Measurements from ENCODE around the gene DZANK1. TPM values are rescaled to one million over a fixed set of nuclear protein-coding genes. Genes with fewer than 3 reads are reported as not detected.
"Not testable (repeated sequence)": the region's sequence is repeated elsewhere in the genome, so short reads cannot be mapped to it uniquely, and the experiment has no call there.

DZANK1 gene
- total RNA-seq, 1 experiment from 2014 or later: 1.7 TPM

GRCh38 chr20:18400460-18400859 is 66.4 kb downstream of the DZANK1 start:
- Histone ChIP-seq H3K36me3 (ENCODE audit: control insufficient read depth in 1 of 2, insufficient read depth in 2 of 2, low read length in 2 of 2) (no peaks in the 10 kb centered on the region), H3K4me3 (replicated peaks in 1 of 2; ENCODE audit: low read depth in 1 of 2, low read length in 2 of 2) (no peak overlapping the region), H3K27ac (ENCODE audit: low read depth, low read length) (no peak overlapping the region), H3K9me2 (ENCODE audit: insufficient read depth) (no peaks in the 10 kb centered on the region), H4K20me1 (ENCODE audit: insufficient read depth) (no peaks in the 10 kb centered on the region), H3K9ac (ENCODE audit: low read length) (no peak overlapping the region), H3K4me1 (ENCODE audit: control insufficient read depth in 1 of 2, insufficient read depth in 2 of 2, low read length in 2 of 2) (no peaks in the 10 kb centered on the region), H2AFZ (ENCODE audit: low read depth, low read length, poor library complexity, severe bottlenecking) (no peak overlapping the region), H3K4me2 (ENCODE audit: low read length) (no peak overlapping the region), H3K9me3 (ENCODE audit: control insufficient read depth in 1 of 2, insufficient read depth in 1 of 2, low read depth in 1 of 2, low read length in 2 of 2) (no peaks in the 10 kb centered on the region), H3K27me3 (ENCODE audit: insufficient read depth, low read length) (no peaks in the 10 kb centered on the region), H3K79me2 (ENCODE audit: insufficient read depth, low read length) (no peaks in the 10 kb centered on the region)
- no peak for ATAC-seq
- intact Hi-C loops (cut with micrococcal nuclease): no loop called here
- no TSS peak for BruUV-seq (replicated peaks)
- no peak for TF ChIP-seq POLR2AphosphoS5 (IDR thresholded peaks at IDR 0.05; ENCODE audit: low read depth, low read length)
- TF ChIP-seq SRF (IDR thresholded peaks at IDR 0.05; ENCODE audit: low read depth): no peak
- no peak for TF ChIP-seq MAX (IDR thresholded peaks at IDR 0.05)
- TF ChIP-seq CBX3 (IDR thresholded peaks at IDR 0.05; ENCODE audit: low read depth): no peak
- TF ChIP-seq JUND (IDR thresholded peaks at IDR 0.05): no peak
- TF ChIP-seq, protein P1, sequence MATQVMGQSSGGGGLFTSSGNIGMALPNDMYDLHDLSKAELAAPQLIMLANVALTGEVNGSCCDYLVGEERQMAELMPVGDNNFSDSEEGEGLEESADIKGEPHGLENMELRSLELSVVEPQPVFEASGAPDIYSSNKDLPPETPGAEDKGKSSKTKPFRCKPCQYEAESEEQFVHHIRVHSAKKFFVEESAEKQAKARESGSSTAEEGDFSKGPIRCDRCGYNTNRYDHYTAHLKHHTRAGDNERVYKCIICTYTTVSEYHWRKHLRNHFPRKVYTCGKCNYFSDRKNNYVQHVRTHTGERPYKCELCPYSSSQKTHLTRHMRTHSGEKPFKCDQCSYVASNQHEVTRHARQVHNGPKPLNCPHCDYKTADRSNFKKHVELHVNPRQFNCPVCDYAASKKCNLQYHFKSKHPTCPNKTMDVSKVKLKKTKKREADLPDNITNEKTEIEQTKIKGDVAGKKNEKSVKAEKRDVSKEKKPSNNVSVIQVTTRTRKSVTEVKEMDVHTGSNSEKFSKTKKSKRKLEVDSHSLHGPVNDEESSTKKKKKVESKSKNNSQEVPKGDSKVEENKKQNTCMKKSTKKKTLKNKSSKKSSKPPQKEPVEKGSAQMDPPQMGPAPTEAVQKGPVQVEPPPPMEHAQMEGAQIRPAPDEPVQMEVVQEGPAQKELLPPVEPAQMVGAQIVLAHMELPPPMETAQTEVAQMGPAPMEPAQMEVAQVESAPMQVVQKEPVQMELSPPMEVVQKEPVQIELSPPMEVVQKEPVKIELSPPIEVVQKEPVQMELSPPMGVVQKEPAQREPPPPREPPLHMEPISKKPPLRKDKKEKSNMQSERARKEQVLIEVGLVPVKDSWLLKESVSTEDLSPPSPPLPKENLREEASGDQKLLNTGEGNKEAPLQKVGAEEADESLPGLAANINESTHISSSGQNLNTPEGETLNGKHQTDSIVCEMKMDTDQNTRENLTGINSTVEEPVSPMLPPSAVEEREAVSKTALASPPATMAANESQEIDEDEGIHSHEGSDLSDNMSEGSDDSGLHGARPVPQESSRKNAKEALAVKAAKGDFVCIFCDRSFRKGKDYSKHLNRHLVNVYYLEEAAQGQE (IDR thresholded peaks at IDR 0.05; ENCODE audit: low read depth): no peak
- TF ChIP-seq CEBPB (IDR thresholded peaks at IDR 0.05; ENCODE audit: low read depth): no peak
- TF ChIP-seq, protein P2, sequence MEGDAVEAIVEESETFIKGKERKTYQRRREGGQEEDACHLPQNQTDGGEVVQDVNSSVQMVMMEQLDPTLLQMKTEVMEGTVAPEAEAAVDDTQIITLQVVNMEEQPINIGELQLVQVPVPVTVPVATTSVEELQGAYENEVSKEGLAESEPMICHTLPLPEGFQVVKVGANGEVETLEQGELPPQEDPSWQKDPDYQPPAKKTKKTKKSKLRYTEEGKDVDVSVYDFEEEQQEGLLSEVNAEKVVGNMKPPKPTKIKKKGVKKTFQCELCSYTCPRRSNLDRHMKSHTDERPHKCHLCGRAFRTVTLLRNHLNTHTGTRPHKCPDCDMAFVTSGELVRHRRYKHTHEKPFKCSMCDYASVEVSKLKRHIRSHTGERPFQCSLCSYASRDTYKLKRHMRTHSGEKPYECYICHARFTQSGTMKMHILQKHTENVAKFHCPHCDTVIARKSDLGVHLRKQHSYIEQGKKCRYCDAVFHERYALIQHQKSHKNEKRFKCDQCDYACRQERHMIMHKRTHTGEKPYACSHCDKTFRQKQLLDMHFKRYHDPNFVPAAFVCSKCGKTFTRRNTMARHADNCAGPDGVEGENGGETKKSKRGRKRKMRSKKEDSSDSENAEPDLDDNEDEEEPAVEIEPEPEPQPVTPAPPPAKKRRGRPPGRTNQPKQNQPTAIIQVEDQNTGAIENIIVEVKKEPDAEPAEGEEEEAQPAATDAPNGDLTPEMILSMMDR (IDR thresholded peaks at IDR 0.05 in 2 of 3, conservative IDR thresholded peaks at IDR 0.05 in 1 of 3; ENCODE audit: borderline replicate concordance in 1 of 3, insufficient read depth in 1 of 3, low read depth in 2 of 3, low read length in 2 of 3): no peak
- TF ChIP-seq ELF1 (IDR thresholded peaks at IDR 0.05; ENCODE audit: borderline replicate concordance, low read depth): no peak
- no peak for DNase-seq (ENCODE audit: low read depth, low spot score)
- POLR2A ChIA-PET: no interaction called here
- RAD21 ChIA-PET (ENCODE audit: low non-redundant PET in 1 of 2, low total read pairs in 2 of 2, uncharacterized antibody in 2 of 2, unreplicated experiment in 2 of 2): no interaction called here
- CTCF ChIA-PET: no interaction called here

GRCh38 chr20:18398713-18399112 is 68.1 kb downstream of the DZANK1 start:
- CTCF ChIA-PET; H3K9ac ChIP-seq (ENCODE audit: low read length); H3K36me3 ChIP-seq (ENCODE audit: control insufficient read depth in 1 of 2, insufficient read depth in 2 of 2, low read length in 2 of 2); intact Hi-C loops (cut with micrococcal nuclease); H2AFZ ChIP-seq (ENCODE audit: low read depth, low read length, poor library complexity, severe bottlenecking); H4K20me1 ChIP-seq (ENCODE audit: insufficient read depth); H3K9me3 ChIP-seq (ENCODE audit: control insufficient read depth in 1 of 2, insufficient read depth in 1 of 2, low read depth in 1 of 2, low read length in 2 of 2); H3K4me1 ChIP-seq (ENCODE audit: control insufficient read depth in 1 of 2, insufficient read depth in 2 of 2, low read length in 2 of 2); H3K4me3 ChIP-seq (replicated peaks in 1 of 2; ENCODE audit: low read depth in 1 of 2, low read length in 2 of 2); DNase-seq (ENCODE audit: low read depth, low spot score); ATAC-seq; BruUV-seq (replicated peaks); H3K9me2 ChIP-seq (ENCODE audit: insufficient read depth); H3K4me2 ChIP-seq (ENCODE audit: low read length); POLR2A ChIA-PET; H3K79me2 ChIP-seq (ENCODE audit: insufficient read depth, low read length); H3K27me3 ChIP-seq (ENCODE audit: insufficient read depth, low read length); RAD21 ChIA-PET (ENCODE audit: low non-redundant PET in 1 of 2, low total read pairs in 2 of 2, uncharacterized antibody in 2 of 2, unreplicated experiment in 2 of 2); H3K27ac ChIP-seq (ENCODE audit: low read depth, low read length): not testable (repeated sequence)

Measured in HCT116 (cell line).